ENCODE results near the gene GOPC. TPM values are rescaled to one million over a fixed set of nuclear protein-coding genes. Genes with fewer than 3 reads are reported as not detected.

The GOPC gene
- total RNA-seq = 10 to 100 TPM; 20.7 to 29.1 (median 23.9) TPM

- TF ChIP-seq CTCF (IDR thresholded peaks at IDR 0.05; ENCODE audit: low read depth) = no peak
Observed at GRCh38 chr6:117602151-117602898, at the start of gene GOPC. GOPC (minus strand) TSS chr6:117602511; CDS start chr6:117602288, 223 bp downstream.

GRCh38 chr6:117642976-117643375, 40.7 kb upstream of the GOPC start:
- TF ChIP-seq CTCF (IDR thresholded peaks at IDR 0.05; ENCODE audit: low read depth) = no peak

GRCh38 chr6:117637770-117638169, 35.5 kb upstream of the GOPC start:
- no peak for TF ChIP-seq CTCF (IDR thresholded peaks at IDR 0.05; ENCODE audit: low read depth)

- TF ChIP-seq CTCF (IDR thresholded peaks at IDR 0.05; ENCODE audit: low read depth) = no peak
Observed at GRCh38 chr6:117629119-117629660, 26.9 kb upstream of the GOPC start.

- TF ChIP-seq CTCF (IDR thresholded peaks at IDR 0.05; ENCODE audit: low read depth) = no peak
Observed at GRCh38 chr6:117627533-117627932, 25.2 kb upstream of the GOPC start.

- no peak for TF ChIP-seq CTCF (IDR thresholded peaks at IDR 0.05; ENCODE audit: low read depth)
Observed at GRCh38 chr6:117624869-117625481, 22.7 kb upstream of the GOPC start.

GRCh38 chr6:117619178-117619577, 16.9 kb upstream of the GOPC start:
- no peak for TF ChIP-seq CTCF (IDR thresholded peaks at IDR 0.05; ENCODE audit: low read depth)

Data from subcutaneous adipose tissue (tissue), 4 donors.